Frontal cortex (tissue), 4 donors: Measurements from ENCODE around the gene ZCCHC10. TPM values are rescaled to one million over a fixed set of nuclear protein-coding genes. Genes with fewer than 3 reads are reported as not detected.
"Not testable (repeated sequence)": the region's sequence is repeated elsewhere in the genome, so short reads cannot be mapped to it uniquely, and the experiment has no call there.

Source experiments
- DNase-seq, 2 donors: peaks; one replicate each; pipeline ENCODE4 v3.0.0; 2012; ENCODE audit warnings: low spot score in 2 of 2
- FAIRE-seq: peaks from 2 replicates; lab custom pipeline; 2012; peaks lifted over from hg19 to GRCh38; lab: Jason Lieb, UNC
- total RNA-seq: library from RNA; depleted of rRNA; stranded (reverse); fragments of >200 nt; gene quantifications from one replicate; pipeline ENCODE4 v1.2.3, GENCODE V29; 2014
- donor health status: control.
- donor health status: control.
- donor health status: control.

ZCCHC10 gene
- total RNA-seq, 1 donor from 2014 or later: 27.3 TPM

DNA sequence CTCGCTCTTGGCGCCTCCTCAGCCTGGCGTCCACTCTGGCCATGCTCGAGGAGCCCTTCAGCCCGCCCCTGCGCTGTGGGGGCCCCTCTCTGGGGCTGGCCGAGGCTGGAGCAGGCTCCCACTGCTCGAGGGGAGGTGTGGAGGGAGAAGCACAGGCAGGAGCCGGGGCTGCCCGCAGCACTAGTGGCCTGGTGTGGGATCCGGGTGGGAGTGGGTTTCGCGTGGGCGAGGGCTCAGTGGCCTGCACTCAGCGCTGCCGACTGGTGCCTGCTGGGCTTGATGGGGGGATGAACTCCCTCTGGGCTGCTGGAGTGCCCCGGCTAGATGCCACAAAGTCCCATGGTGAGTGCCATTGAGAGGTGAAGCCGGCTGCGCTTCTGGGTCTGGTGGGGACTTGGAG, 21.1 kb upstream of the ZCCHC10 start:
- DNase-seq (no peak), FAIRE-seq (no peak)

DNA sequence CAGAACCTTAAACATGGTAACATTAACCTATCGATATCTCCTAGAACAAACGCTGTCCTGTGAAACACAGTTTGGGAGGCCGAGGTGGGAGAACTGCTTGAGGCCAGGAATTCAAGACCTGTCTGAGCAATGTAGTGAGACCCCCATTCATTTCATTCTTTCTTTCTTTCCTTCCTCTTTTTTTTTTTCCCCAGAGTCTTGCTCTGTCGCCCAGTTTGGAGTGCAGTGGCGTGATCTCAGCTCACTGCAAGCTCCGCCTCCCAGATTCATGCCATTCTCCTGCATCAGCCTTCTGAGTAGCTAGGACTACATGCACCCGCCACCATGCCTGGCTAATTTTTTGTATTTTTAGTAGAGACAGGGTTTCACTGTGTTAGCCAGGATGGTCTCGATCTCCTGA, 20.2 kb upstream of the ZCCHC10 start:
- DNase-seq, FAIRE-seq: not testable (repeated sequence)

DNA sequence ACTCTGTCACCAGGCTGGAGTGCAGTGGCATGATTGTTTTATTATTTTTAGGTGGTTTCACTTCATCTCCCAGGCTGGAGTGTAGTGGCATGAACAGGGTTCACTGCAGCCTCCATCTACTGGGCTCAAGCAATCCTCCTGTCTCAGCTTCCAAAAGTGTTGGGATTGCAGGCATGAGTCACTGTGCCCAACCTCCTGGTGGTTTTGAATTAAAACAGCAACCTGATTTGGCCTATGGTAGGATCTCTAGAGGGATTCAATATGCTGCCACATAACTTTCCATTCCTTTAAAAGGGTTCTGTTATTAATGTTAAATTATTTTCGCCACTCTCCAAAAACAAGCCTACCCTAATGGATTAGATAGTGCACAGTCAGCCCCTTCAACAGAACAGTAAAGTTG, 15.6 kb upstream of the ZCCHC10 start:
- FAIRE-seq (no peak), DNase-seq (no peak)

- DNase-seq (no peak), FAIRE-seq (no peak)
Observed at GRCh38 chr5:133041157-133041784, 14.9 kb upstream of the ZCCHC10 start.

DNA sequence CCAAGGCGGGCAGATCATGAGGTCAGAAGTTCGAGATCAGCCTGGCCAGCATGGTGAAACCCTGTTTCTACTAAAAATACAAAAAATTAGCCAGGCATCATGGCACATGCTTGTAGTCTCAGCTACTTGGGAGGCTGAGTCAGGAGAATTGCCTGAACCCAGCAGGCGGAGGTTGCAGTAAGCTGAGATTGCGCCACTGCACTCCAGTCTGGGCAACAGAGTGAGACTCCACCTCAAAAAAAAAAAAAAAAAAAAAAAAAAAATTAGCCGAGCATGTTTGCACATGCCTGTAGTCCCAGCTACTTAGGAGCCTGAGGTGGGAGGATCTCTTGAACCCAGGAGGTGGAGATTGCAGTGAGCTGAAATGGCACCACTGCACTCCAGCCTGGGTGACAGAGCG, 10.3 kb upstream of the ZCCHC10 start:
- not testable (repeated sequence) for FAIRE-seq, DNase-seq

DNA sequence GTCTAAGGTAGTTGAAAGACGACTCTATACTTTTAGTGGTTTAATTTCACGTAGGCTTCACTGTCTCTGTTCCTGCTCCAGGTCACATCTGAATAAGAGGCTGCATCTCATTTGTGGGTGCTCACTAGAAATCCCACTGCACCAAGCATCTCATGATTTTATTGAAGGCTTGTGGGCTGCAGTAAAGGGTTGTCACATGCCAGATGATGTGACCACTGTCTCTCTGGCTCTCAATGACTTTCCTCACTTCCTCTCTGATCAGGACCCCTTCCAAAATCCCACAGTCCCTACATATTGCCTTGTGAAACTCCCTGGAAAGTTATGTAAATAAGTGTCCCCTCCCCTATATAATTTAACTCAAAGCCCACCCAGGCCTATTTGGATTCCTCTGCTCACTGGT, 8.9 kb upstream of the ZCCHC10 start:
- DNase-seq (no peak), FAIRE-seq (no peak)

GRCh38 chr5:133034064-133034463, 7.7 kb upstream of the ZCCHC10 start:
- DNase-seq (no peak), FAIRE-seq (no peak)

DNA sequence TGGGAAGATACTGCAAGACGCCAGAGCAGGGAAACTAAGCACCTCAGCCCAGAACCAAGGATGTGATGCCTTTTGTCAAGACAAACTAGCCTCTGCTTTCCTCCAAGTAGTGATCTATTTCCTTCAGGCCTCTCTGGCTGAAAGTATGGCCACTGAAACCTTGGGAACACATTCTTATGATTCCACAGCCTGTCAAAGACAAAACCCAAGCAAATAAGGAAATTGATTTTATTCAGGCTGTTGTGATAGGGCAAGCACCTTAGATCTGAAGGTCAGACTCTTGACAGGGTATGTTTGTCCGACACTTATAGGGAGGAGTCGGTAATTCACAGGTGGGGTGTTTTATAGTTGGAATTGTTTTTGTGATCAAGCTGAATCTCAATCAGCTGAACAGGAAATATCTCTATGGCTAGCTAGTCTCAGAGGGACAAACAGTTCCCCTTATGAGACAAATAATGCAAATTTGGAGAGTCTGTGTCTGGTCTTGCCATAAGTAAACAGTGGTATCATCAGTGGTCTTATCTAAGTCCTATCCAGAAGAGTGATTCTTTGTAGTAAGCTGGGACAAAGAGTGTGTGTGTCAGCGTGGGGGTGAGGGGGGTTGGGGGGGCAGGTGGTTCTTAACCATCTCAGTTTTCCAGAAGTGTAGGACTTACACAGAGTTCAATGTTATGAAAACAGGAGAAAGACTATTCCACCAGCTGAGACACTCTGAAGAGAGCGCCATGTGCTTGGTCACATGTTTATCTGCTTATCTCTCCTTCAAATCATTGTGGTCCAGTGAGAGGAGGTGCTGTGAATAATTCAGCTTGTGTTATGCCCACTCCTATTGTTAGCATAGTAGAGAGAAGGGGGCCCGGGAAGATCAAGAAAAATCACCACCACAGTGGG, 6.7 kb upstream of the ZCCHC10 start:
- no peak for FAIRE-seq

DNA sequence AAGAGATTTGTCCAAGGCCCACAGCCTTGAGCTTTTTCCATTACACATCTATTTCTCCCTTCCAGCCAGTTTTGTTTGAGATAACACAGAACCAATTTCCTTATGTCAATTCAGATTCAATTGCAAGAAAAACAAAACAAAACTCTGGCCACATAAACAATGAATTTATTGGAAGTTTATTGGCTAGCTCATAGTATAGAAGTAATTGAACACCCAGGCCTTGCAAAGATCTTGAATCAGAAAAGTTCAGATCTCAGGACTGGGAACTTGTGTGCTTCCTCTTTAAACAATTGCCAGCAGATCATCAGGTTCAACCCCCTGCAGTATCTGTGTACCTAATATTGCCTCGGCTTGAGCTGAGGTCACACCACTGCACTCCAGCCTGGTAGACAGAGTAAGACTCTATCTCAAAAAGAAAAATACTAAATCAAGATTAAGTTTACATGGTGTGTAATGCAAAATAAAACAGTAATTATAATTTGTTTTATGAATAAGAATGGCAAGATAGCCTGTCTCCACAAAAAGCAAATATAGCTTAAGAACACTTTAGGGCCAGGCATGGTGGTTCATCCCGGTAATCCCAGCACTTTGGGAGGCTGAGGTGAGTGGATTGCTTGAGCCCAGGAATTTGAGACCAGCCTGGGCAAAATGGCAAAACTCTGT, 4.1 kb upstream of the ZCCHC10 start:
- FAIRE-seq (no peak), DNase-seq (no peak)

More for the DNA sequence above, 6.7 kb upstream of the ZCCHC10 start:
- no peak for DNase-seq

- FAIRE-seq: no peak
Observed at GRCh38 chr5:133029416-133029815, 3.1 kb upstream of the ZCCHC10 start.

DNA sequence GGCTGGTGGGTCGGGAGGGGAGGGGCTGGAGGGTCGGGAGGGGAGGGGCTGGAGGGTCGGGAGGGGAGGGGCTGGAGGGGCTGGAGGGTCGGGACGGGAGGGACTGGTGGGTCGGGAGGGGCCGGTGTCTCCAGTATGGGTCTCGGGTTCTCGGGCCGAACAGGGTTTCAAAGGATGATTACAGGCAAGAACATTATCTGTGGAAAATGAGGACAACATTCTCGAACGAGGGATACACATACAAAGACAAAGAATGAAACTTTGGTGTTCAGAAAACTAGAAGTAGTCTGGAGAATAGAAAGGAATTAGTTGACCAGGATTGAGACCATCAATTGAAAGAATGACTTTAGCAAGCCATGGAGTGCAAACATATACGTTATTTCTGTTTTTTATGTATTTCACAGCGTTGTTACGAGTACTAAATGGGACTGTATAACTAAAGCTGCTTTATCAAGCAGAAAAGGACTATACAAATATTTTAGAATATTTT, 360 bp upstream of the ZCCHC10 start:
- FAIRE-seq: no peak
- no peak for DNase-seq

More at GRCh38 chr5:133029416-133029815, 3.1 kb upstream of the ZCCHC10 start:
- no peak for DNase-seq

GRCh38 chr5:133019471-133019870, 6.9 kb downstream of the ZCCHC10 start:
- DNase-seq, FAIRE-seq: not testable (repeated sequence)

DNA sequence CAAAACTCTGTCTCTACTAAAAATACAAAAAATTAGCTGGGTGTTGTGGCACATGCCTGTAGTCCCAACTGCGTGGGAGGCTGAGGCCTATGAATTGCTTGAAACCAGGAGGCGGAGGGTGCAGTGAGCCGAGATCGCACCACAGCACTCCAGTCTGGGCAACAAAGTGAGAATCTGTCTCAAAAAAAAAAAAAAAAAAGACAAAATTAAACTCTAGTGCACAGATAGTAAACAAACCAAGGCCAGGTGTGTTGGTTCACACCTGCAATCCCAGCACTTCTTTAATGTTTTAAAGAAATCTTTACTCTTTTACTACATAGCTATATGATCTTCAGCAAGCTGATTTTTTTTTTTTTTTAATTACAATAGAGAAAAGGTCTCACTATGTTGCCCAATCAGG, 8.4 kb downstream of the ZCCHC10 start:
- FAIRE-seq (no peak), DNase-seq (no peak)

- FAIRE-seq (no peak), DNase-seq (no peak)
Observed at GRCh38 chr5:133015466-133015865, 10.9 kb downstream of the ZCCHC10 start.

DNA sequence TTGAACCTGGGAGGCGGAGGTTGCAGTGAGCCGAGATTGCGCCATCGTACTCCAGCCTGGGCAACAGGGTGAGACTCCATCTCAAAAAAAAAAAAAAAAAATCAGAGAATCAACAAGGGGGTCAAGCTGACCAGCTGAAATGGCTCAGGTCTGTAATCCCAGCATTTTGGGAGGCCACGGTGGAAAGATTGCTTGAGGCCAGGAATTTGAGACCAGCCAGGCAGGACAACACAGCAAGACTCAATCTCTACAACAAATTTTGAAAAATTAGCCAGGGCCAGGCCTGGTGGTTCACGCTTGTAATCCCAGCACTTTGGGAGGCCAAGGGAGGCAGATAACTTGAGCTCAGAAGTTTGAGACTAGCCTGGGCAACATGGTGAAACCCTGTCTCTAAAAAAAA, 17.9 kb downstream of the ZCCHC10 start:
- DNase-seq, FAIRE-seq: not testable (repeated sequence)

DNA sequence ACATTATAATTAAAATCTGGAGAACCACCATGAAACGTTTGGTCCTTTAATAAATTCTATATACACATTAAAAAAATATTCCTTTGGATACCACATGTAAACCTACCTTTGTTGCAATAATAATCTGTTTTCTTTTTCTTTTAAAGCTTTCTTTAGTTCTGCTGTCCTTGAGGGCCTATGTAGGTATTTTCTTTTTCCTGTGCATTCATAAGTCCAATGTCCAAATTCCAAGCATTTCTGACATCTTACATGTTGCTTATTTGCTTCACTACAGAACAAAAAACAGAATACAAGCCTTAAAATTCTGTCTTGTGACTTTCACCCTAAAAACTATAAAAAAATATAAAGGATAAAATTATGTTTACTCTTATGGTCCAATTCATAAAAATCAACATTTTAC, 19.7 kb downstream of the ZCCHC10 start:
- DNase-seq (no peak), FAIRE-seq (no peak)

- FAIRE-seq (no peak), DNase-seq (no peak)
Observed at GRCh38 chr5:132999246-132999645, 27.1 kb downstream of the ZCCHC10 start.

- FAIRE-seq (no peak), DNase-seq (no peak)
Observed at GRCh38 chr5:132998556-132998955, 27.8 kb downstream of the ZCCHC10 start.

DNA sequence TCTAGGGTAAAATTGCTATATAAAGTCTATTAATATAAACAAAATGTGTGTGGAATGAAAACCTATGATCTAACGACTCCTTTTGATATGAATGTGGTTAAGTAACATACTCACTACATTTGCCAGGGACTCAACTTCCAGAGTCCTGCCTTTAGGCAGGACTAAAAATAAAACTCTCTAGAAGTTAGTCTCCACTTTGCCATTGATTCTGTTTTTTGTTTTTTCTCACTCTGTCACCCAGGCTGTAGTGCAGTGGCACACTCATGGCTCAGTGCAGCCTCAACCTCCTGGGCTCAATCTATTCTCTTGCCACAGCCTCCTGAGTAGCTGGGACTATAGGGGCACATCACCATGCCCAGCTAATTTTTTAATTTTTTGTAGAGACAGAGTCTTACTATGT, 30.0 kb downstream of the ZCCHC10 start:
- no peak for DNase-seq
- no peak for FAIRE-seq

DNA sequence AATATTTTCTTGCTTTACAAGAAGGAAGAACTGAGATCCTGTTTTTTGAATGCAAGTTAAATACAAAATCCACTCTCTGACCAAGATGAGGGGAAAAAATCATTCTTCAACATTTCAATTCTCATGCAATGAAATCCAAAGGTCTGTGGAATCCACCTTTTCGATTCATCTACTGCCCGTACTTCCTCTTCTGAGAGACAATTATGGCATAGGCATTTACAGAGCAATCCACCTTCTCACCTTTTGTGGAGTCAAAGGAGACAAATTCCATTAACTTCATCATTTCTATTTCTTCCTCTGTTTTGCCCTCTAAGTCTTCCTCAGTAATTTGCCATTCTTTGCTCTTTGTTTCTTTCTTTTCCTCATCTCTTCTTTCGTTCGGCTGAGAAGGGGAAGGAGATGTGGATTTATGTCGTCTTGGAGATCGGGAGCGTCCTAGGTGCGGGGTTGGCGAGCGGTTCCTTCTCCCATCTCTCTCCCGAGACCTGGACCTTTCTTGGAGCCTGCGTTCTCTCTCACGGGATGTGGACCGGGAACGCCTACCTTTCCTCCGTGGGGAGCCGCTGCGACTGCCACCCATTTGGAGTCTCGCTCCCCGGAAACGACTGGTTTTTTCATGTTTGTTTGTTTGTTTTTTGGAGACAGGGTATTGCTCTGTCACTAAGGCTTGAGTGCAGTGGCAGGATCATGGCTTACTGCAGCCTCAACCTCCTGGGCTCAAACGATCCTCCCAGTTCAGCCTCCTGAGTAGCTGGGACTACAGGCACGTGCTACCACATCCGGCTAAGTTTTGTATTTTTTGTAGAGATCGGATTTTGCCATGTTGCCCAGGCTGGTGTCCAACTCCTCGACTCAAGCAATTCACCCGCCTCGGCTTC, 38.6 kb downstream of the ZCCHC10 start:
- DNase-seq: no peak
- FAIRE-seq: no peak
